ENCODE results near the gene PPP6R1. TPM values are rescaled to one million over a fixed set of nuclear protein-coding genes. Genes with fewer than 3 reads are reported as not detected.

Gene PPP6R1
- total and polyA plus RNA-seq, 2 of the 13 experiments (the other 11 are each of a cell fraction or from before 2014, with no cell fraction given) = 25.8 to 54.0 TPM

GRCh38 chr19:55228403-55229031 is 30.3 kb downstream of the PPP6R1 start, which contains the start of gene TMEM86B (continued):
- TF ChIP-seq, protein P1, sequence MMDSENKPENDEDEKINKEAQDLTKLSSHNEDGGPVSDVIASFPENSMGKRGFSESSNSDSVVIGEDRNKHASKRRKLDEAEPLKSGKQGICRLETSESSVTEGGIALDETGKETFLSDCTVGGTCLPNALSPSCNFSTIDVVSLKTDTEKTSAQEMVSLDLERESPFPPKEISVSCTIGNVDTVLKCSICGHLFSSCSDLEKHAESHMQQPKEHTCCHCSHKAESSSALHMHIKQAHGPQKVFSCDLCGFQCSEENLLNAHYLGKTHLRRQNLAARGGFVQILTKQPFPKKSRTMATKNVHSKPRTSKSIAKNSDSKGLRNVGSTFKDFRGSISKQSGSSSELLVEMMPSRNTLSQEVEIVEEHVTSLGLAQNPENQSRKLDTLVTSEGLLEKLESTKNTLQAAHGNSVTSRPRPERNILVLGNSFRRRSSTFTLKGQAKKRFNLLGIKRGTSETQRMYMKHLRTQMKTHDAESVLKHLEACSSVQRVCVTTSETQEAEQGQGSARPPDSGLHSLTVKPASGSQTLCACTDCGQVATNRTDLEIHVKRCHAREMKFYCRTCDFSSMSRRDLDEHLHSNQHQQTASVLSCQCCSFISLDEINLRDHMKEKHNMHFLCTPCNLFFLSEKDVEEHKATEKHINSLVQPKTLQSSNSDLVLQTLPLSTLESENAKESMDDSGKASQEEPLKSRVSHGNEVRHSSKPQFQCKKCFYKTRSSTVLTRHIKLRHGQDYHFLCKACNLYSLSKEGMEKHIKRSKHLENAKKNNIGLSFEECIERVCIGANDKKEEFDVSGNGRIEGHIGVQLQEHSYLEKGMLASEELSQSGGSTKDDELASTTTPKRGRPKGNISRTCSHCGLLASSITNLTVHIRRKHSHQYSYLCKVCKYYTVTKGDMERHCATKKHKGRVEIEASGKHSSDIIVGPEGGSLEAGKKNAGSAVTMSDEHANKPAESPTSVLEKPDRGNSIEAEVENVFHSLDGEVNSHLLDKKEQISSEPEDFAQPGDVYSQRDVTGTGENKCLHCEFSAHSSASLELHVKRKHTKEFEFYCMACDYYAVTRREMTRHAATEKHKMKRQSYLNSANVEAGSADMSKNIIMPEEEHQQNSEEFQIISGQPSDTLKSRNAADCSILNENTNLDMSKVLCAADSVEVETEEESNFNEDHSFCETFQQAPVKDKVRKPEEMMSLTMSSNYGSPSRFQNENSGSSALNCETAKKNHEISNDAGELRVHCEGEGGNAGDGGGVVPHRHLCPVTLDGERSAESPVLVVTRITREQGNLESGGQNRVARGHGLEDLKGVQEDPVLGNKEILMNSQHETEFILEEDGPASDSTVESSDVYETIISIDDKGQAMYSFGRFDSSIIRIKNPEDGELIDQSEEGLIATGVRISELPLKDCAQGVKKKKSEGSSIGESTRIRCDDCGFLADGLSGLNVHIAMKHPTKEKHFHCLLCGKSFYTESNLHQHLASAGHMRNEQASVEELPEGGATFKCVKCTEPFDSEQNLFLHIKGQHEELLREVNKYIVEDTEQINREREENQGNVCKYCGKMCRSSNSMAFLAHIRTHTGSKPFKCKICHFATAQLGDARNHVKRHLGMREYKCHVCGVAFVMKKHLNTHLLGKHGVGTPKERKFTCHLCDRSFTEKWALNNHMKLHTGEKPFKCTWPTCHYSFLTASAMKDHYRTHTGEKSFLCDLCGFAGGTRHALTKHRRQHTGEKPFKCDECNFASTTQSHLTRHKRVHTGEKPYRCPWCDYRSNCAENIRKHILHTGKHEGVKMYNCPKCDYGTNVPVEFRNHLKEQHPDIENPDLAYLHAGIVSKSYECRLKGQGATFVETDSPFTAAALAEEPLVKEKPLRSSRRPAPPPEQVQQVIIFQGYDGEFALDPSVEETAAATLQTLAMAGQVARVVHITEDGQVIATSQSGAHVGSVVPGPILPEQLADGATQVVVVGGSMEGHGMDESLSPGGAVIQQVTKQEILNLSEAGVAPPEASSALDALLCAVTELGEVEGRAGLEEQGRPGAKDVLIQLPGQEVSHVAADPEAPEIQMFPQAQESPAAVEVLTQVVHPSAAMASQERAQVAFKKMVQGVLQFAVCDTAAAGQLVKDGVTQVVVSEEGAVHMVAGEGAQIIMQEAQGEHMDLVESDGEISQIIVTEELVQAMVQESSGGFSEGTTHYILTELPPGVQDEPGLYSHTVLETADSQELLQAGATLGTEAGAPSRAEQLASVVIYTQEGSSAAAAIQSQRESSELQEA (CRISPR knock-in tag; IDR thresholded peaks at IDR 0.05; ENCODE audit: not compliant biosample characterization) = no peak
- TF ChIP-seq CCAR2 (optimal IDR thresholded peaks at IDR 0.05; ENCODE audit: low read depth, low read length) = no peak
- peak; percentile 92 for TF ChIP-seq AKAP8 (CRISPR knock-in tag; IDR thresholded peaks at IDR 0.05)
- no peak for TF ChIP-seq FOXA1 (IDR thresholded peaks at IDR 0.05)
- peak; percentile 54; the same call in 1 of the 2 replicates for TF ChIP-seq FOXA1 (CRISPR knock-in tag; IDR thresholded peaks at IDR 0.05)
- no peak for TF ChIP-seq ZNF296 (CRISPR knock-in tag; conservative IDR thresholded peaks at IDR 0.05)
- peak; percentile 52; the same call in 1 of the 2 replicates for TF ChIP-seq ZMYM3 (CRISPR knock-in tag; IDR thresholded peaks at IDR 0.05)
- TF ChIP-seq RARA (CRISPR knock-in tag; IDR thresholded peaks at IDR 0.05) = peak; percentile 49
- no peak for TF ChIP-seq ZNF160 (CRISPR knock-in tag; IDR thresholded peaks at IDR 0.05)
- TF ChIP-seq ARNT2 (CRISPR knock-in tag; IDR thresholded peaks at IDR 0.05; ENCODE audit: low read depth) = no peak
- no peak for TF ChIP-seq PLRG1 (conservative IDR thresholded peaks at IDR 0.05)
- TF ChIP-seq ZNF761 (CRISPR knock-in tag; conservative IDR thresholded peaks at IDR 0.05) = no peak; the same call in 1 of the 2 replicates
- peak; percentile 73; the same call in 1 of the 2 replicates for TF ChIP-seq ZSCAN22 (CRISPR knock-in tag; IDR thresholded peaks at IDR 0.05)
- peak; percentile 63; the same call in 1 of the 2 replicates for TF ChIP-seq NCOA1 (CRISPR knock-in tag; IDR thresholded peaks at IDR 0.05)
- no peak for TF ChIP-seq ZNF224 (CRISPR knock-in tag; IDR thresholded peaks at IDR 0.05)
- TF ChIP-seq, protein P2, sequence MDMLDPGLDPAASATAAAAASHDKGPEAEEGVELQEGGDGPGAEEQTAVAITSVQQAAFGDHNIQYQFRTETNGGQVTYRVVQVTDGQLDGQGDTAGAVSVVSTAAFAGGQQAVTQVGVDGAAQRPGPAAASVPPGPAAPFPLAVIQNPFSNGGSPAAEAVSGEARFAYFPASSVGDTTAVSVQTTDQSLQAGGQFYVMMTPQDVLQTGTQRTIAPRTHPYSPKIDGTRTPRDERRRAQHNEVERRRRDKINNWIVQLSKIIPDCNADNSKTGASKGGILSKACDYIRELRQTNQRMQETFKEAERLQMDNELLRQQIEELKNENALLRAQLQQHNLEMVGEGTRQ (IDR thresholded peaks at IDR 0.05; ENCODE audit: low read depth, low read length) = no peak
- TF ChIP-seq, protein P2 (CRISPR knock-in tag; IDR thresholded peaks at IDR 0.05; ENCODE audit: borderline replicate concordance) = no peak
- no peak for TF ChIP-seq ZNF281 (CRISPR knock-in tag; IDR thresholded peaks at IDR 0.05; ENCODE audit: borderline replicate concordance)
